HepG2 (cell line): ENCODE results near the gene VEZF1. TPM values are rescaled to one million over a fixed set of nuclear protein-coding genes. Genes with fewer than 3 reads are reported as not detected.

Source experiments
- BRD4 ChIP-seq: sonication (generic); formaldehyde crosslinking; IDR thresholded peaks from 2 replicates; pipeline ENCODE4 v1.4.0; 2020; ENCODE audit warnings: missing genetic modification reagents
- FOXC1 ChIP-seq: sonication (generic); formaldehyde crosslinking; IDR thresholded peaks from 2 replicates; pipeline ENCODE4 v1.8.0; 2022; ENCODE audit warnings: mild to moderate bottlenecking, missing genetic modification reagents, borderline replicate concordance
- HNF4A ChIP-seq: sonication (generic); formaldehyde crosslinking; IDR thresholded peaks from 2 replicates; pipeline ENCODE4 v1.4.0; 2020; ENCODE audit warnings: missing genetic modification reagents
- PCBP1 ChIP-seq: fragments of 200-400 bp; formaldehyde crosslinking; IDR thresholded peaks from 2 replicates; pipeline ENCODE4 v1.6.1; 2017; ENCODE audit warnings: mild to moderate bottlenecking, low read depth, low read length, borderline replicate concordance
- POGZ ChIP-seq: sonication (generic); formaldehyde crosslinking; IDR thresholded peaks from 2 replicates; pipeline ENCODE4 v1.4.0; 2020; ENCODE audit warnings: mild to moderate bottlenecking, missing genetic modification reagents
- POLR2A ChIP-seq, 2 experiments: IDR thresholded peaks; 2 replicates each; pipeline ENCODE4 v1.6.1; 2011; ENCODE audit warnings: low read depth in 2 of 2, low read length in 2 of 2, mild to moderate bottlenecking in 1 of 2, moderate library complexity in 1 of 2; ENCODE audit not compliant: insufficient read depth in 1 of 2
- STAT5B ChIP-seq: sonication (generic); formaldehyde crosslinking; IDR thresholded peaks from 2 replicates; pipeline ENCODE4 v1.4.0; 2020; ENCODE audit warnings: missing genetic modification reagents
- TARDBP ChIP-seq: sonication (generic); formaldehyde crosslinking; IDR thresholded peaks from 2 replicates; pipeline ENCODE4 v1.8.0; 2022; ENCODE audit warnings: mild to moderate bottlenecking, missing genetic modification reagents
- ZBTB1 ChIP-seq: sonication (generic); formaldehyde crosslinking; IDR thresholded peaks from 2 replicates; pipeline ENCODE4 v1.4.0; 2020; ENCODE audit warnings: missing genetic modification reagents, borderline replicate concordance
- ZBTB21 ChIP-seq: sonication (generic); formaldehyde crosslinking; IDR thresholded peaks from 2 replicates; pipeline ENCODE4 v1.4.0; 2020; ENCODE audit warnings: missing genetic modification reagents
- ZNF101 ChIP-seq: sonication (generic); formaldehyde crosslinking; IDR thresholded peaks from 2 replicates; pipeline ENCODE4 v1.4.0; 2020; ENCODE audit warnings: mild to moderate bottlenecking, low read depth, missing genetic modification reagents, borderline replicate concordance
- ZNF350 ChIP-seq: sonication (generic); formaldehyde crosslinking; IDR thresholded peaks from 2 replicates; pipeline ENCODE4 v1.4.0; 2020; ENCODE audit warnings: mild to moderate bottlenecking, low read depth, missing genetic modification reagents, borderline replicate concordance
- ZNF432 ChIP-seq: sonication (generic); formaldehyde crosslinking; IDR thresholded peaks from 2 replicates; pipeline ENCODE4 v1.5.0; 2020; ENCODE audit warnings: missing genetic modification reagents, mild to moderate bottlenecking, borderline replicate concordance
- ZNF616 ChIP-seq: sonication (generic); formaldehyde crosslinking; IDR thresholded peaks from 2 replicates; pipeline ENCODE4 v1.5.0; 2020; ENCODE audit warnings: low read depth, mild to moderate bottlenecking, missing genetic modification reagents
- polyA plus RNA-seq, 8 experiments: library from polyadenylated mRNA; depleted of rRNA in 3 of 8; stranded (reverse) in 7 of 8; unstranded in 1 of 8; fragments of >200 nt; fragmentation: Illumina TruSeq in 4 of 8; extraction: Trizol in 4 of 8; gene quantifications; 2 replicates each; pipeline versions ENCODE4 v1.2.1 to v1.2.3, GENCODE V29; 2011 to 2016; ENCODE audit warnings: low read depth in 4 of 8, missing spikeins in 1 of 8, mixed read lengths in 1 of 8; ENCODE audit not compliant: insufficient read depth in 1 of 8
- total RNA-seq, 5 experiments: library from RNA; depleted of rRNA; stranded (reverse); fragments of >200 nt; fragmentation: Illumina TruSeq; extraction: Trizol; gene quantifications; 2 replicates each; pipeline ENCODE4 v1.2.3, GENCODE V29; 2016; ENCODE audit warnings: low read depth in 1 of 5
- TF ChIP-seq, protein P1 (sequence below): sonication (generic); formaldehyde crosslinking; IDR thresholded peaks from 2 replicates; pipeline ENCODE4 v1.4.0; 2020; ENCODE audit warnings: missing genetic modification reagents, borderline replicate concordance
- TF ChIP-seq, protein P2 (sequence below): conservative IDR thresholded peaks from 2 replicates; pipeline ENCODE4 v1.6.1; 2018; ENCODE audit warnings: missing genetic modification reagents
- TF ChIP-seq, protein P3 (sequence below): sonication (generic); formaldehyde crosslinking; IDR thresholded peaks from 2 replicates; pipeline ENCODE4 v1.5.0; 2020; ENCODE audit warnings: missing genetic modification reagents

Gene VEZF1
- total and polyA plus RNA-seq, 2 of the 13 experiments (the other 11 are each of a cell fraction or from before 2014, with no cell fraction given) = 45.9 to 49.7 TPM

DNA sequence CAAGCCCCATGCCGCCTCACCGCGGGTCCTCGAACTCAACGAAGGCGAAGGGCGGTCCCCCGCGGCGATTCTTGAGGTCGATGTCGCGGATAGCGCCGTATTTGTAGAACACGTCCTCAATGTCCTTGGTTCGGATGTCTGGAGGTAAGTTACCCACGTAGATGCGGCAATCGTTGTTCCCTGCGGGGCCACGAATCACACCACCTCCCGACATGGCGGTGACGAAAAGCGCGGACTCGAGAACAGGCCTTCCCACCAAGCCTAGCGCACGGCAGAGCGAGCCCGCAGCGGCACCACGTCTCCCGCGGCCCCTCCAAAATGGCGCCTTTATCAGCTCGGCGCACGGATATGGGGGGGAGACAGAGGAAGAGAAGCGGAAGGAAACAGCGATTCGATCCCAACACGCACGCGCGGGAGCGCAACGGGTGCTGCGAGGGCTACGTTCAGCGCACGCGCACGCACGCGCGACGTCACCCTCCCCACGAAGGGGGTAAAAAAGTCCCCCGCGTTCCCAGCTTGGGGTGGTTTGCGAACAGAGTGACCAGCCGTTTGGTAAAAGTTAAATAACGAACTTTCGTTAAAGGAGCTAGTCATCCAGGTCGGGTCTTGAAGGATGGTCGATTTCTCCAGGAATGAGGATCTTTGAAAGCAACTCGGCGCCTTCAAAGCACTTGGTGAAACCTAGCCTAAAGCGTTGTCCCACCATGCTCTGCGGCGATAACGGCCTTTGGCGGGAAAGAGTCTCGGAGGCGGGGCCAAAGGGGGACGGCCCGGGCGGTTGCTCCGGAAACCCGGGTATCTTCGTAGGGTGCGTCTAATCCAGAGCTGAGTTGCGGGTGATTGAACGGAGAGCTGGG, 19.1 kb upstream of the VEZF1 start, which contains the start of gene SRSF1 (continued):
- TF ChIP-seq PCBP1 (peak; percentile 89; the same call in 1 of the 2 replicates), HNF4A (CRISPR knock-in tag) (peak; percentile 44), STAT5B (CRISPR knock-in tag) (0 out of 2 replicates have a peak, but pooled peaks have one; percentile 73), POGZ (CRISPR knock-in tag) (peak; percentile 97), ZBTB1 (CRISPR knock-in tag) (0 out of 2 replicates have a peak, but pooled peaks have one; percentile 66), ZNF101 (CRISPR knock-in tag) (peak; percentile 95; the same call in 1 of the 2 replicates), ZNF350 (CRISPR knock-in tag) (peak; percentile 99), ZNF616 (CRISPR knock-in tag) (no peak), TARDBP (CRISPR knock-in tag) (peak; percentile 96), POLR2A (IDR thresholded peaks at IDR 0.05; ENCODE audit: insufficient read depth in 1 of 2, low read depth in 2 of 2, low read length in 2 of 2) (peak; percentile 97 to 98), BRD4 (CRISPR knock-in tag) (peak; percentile 93; the same call in 1 of the 2 replicates), FOXC1 (CRISPR knock-in tag) (peak; percentile 98), ZNF432 (no peak), ZBTB21 (CRISPR knock-in tag) (peak; percentile 27)
- TF ChIP-seq, protein P1, sequence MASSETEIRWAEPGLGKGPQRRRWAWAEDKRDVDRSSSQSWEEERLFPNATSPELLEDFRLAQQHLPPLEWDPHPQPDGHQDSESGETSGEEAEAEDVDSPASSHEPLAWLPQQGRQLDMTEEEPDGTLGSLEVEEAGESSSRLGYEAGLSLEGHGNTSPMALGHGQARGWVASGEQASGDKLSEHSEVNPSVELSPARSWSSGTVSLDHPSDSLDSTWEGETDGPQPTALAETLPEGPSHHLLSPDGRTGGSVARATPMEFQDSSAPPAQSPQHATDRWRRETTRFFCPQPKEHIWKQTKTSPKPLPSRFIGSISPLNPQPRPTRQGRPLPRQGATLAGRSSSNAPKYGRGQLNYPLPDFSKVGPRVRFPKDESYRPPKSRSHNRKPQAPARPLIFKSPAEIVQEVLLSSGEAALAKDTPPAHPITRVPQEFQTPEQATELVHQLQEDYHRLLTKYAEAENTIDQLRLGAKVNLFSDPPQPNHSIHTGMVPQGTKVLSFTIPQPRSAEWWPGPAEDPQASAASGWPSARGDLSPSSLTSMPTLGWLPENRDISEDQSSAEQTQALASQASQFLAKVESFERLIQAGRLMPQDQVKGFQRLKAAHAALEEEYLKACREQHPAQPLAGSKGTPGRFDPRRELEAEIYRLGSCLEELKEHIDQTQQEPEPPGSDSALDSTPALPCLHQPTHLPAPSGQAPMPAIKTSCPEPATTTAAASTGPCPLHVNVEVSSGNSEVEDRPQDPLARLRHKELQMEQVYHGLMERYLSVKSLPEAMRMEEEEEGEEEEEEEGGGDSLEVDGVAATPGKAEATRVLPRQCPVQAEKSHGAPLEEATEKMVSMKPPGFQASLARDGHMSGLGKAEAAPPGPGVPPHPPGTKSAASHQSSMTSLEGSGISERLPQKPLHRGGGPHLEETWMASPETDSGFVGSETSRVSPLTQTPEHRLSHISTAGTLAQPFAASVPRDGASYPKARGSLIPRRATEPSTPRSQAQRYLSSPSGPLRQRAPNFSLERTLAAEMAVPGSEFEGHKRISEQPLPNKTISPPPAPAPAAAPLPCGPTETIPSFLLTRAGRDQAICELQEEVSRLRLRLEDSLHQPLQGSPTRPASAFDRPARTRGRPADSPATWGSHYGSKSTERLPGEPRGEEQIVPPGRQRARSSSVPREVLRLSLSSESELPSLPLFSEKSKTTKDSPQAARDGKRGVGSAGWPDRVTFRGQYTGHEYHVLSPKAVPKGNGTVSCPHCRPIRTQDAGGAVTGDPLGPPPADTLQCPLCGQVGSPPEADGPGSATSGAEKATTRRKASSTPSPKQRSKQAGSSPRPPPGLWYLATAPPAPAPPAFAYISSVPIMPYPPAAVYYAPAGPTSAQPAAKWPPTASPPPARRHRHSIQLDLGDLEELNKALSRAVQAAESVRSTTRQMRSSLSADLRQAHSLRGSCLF (CRISPR knock-in tag) = no peak
- TF ChIP-seq, protein P2, sequence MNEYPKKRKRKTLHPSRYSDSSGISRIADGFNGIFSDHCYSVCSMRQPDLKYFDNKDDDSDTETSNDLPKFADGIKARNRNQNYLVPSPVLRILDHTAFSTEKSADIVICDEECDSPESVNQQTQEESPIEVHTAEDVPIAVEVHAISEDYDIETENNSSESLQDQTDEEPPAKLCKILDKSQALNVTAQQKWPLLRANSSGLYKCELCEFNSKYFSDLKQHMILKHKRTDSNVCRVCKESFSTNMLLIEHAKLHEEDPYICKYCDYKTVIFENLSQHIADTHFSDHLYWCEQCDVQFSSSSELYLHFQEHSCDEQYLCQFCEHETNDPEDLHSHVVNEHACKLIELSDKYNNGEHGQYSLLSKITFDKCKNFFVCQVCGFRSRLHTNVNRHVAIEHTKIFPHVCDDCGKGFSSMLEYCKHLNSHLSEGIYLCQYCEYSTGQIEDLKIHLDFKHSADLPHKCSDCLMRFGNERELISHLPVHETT (CRISPR knock-in tag) = 0 out of 2 replicates have a peak, but pooled peaks have one; percentile 71
- TF ChIP-seq, protein P3, sequence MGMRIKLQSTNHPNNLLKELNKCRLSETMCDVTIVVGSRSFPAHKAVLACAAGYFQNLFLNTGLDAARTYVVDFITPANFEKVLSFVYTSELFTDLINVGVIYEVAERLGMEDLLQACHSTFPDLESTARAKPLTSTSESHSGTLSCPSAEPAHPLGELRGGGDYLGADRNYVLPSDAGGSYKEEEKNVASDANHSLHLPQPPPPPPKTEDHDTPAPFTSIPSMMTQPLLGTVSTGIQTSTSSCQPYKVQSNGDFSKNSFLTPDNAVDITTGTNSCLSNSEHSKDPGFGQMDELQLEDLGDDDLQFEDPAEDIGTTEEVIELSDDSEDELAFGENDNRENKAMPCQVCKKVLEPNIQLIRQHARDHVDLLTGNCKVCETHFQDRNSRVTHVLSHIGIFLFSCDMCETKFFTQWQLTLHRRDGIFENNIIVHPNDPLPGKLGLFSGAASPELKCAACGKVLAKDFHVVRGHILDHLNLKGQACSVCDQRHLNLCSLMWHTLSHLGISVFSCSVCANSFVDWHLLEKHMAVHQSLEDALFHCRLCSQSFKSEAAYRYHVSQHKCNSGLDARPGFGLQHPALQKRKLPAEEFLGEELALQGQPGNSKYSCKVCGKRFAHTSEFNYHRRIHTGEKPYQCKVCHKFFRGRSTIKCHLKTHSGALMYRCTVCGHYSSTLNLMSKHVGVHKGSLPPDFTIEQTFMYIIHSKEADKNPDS (CRISPR knock-in tag) = peak; percentile 95
